DMS153 treated with DMSO at 0.1 percent for 48 hours (cell line): ENCODE results near the gene CLASP1.
"Not testable (repeated sequence)": the region's sequence is repeated elsewhere in the genome, so short reads cannot be mapped to it uniquely, and the experiment has no call there.

Source experiments
- DNase-seq: peaks from one replicate; lab custom pipeline; 2025; ENCODE audit not compliant: unreplicated experiment; lab: John Stamatoyannopoulos, UW

The CLASP1 gene

GRCh38 chr2:121377646-121378045 lies 271.6 kb downstream of the CLASP1 start:
- DNase-seq, result no peak

DNA sequence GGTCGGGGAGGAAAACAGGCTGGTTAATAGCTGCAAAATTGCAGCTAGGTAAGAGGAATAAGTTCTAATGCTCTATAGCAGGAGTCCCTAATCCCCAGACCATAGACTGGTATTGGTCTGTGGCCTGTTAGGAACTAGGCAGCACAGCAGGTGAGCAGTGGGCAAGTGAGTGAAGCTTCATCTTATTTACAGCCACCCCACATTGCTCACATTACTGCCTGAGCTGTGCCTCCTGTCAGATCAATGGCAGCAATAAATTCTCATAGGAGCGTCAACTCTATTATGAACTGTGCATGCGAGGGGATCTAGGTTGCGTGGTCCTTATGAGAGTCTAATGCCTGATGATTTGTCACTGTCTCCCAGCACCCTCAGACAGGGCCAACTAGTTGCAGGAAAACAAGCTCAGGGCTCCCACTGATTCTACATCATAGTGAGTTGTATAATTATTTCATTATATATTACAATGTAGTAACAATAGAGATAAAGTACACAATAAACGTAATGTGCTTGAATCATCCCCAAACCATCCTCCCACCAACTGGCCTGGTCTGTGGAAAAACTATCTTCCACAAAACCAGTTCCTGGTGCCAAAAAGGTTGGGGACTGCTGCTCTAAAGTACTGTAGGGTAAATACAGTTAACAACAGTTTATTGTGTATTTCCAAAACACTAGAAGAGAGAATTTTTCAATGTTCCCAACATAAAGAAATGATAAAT lies 272.6 kb downstream of the CLASP1 start:
- DNase-seq, result no peak

GRCh38 chr2:121375621-121376159 lies 273.6 kb downstream of the CLASP1 start:
- DNase-seq, result no peak

- DNase-seq, result not testable (repeated sequence)
These were observed 274.7 kb downstream of the CLASP1 start for GRCh38 chr2:121374412-121375075.

- DNase-seq, result no peak
These were observed 276.4 kb downstream of the CLASP1 start for GRCh38 chr2:121372721-121373353.

GRCh38 chr2:121372082-121372481 lies 277.2 kb downstream of the CLASP1 start:
- DNase-seq, result no peak

DNA sequence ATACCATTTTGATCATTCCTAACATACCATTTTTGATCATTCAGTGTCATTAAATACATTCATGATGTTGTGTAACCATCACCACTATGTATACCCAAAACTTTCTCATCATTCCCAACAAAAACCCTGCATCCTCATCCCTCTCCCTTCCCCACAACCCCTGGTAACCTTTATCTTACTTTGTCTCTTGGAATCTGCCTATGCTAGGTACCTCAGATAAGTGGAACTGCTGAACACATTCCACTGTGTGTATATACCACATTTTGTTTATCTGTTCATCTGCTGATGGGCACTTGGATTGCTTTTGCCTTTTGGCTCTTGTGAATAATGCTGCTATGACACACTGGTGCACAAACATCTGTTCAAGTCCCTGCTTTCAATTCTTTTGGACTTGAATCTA lies 280.4 kb downstream of the CLASP1 start:
- DNase-seq, result no peak

DNA sequence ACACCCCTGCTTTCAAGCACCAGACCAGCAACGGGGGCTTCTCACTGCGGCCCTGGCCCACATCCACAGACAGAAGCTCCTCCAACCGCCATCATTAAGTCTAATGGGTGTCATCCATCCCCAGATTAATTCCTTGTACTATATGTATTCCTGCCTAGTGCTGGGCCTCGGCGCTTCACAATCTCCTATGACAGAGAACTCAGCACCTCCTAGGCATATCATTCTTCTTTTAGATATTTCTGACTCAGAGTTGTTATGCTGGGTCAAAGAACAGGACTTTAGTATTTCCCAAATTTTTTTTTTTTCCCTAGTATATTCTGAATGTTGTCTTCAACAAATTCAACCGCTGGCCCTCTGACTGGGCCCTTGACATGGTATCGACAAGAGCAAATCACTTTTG lies 281.1 kb downstream of the CLASP1 start:
- DNase-seq, result no peak

GRCh38 chr2:121367246-121367900 lies 281.9 kb downstream of the CLASP1 start:
- DNase-seq, result no peak

GRCh38 chr2:121366040-121366439 lies 283.2 kb downstream of the CLASP1 start:
- no peak for DNase-seq

GRCh38 chr2:121365061-121365460 lies 284.2 kb downstream of the CLASP1 start:
- DNase-seq, result no peak

GRCh38 chr2:121363632-121364420 lies 285.4 kb downstream of the CLASP1 start:
- no peak for DNase-seq

- no peak for DNase-seq
These were observed 286.5 kb downstream of the CLASP1 start for GRCh38 chr2:121362774-121363173.

DNA sequence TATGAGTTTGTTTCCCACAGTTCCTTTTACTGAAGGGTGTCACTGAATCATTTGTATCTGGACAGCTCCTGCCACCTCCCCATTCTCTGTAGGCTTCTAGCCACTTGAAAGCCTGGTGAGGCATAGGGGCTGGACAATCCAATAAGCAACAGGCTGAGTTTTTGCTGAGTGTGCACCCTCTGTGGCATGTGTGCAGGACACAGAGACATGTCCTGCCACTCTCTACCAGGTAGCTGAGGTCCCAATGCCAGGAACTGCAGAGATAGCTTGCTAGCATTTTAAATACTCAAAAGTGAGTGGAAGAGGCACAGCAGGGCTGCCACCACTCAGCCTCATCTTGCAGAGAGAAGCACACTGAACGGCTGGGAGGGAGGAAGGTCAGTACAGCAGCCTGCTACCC lies 287.0 kb downstream of the CLASP1 start:
- DNase-seq, result no peak

- DNase-seq, result no peak
These were observed 288.5 kb downstream of the CLASP1 start for GRCh38 chr2:121360566-121361300.

- no peak for DNase-seq
These were observed 289.3 kb downstream of the CLASP1 start for GRCh38 chr2:121359716-121360565.

- DNase-seq, result no peak
These were observed 290.1 kb downstream of the CLASP1 start for GRCh38 chr2:121359170-121359569.

DNA sequence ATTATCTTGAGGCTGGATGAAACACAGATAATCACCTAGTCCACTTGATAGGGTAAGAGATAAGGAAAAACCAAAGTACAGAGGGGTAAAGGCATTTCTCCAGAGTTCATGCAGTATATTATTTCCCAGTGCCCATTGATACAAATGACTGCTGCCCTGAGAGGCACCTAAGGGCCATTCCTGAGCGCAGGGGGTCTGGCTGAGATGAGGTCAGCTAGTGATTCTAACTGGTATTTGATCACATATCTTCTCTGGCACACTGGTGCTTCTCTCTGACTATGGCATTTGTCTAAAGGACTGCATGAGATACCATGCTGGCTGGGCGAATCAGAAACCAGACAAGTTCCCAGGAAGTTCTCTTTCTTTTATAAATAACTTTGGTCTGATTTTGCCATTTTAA lies 291.0 kb downstream of the CLASP1 start:
- no peak for DNase-seq

- peak; percentile 47 for DNase-seq
These were observed 293.1 kb downstream of the CLASP1 start for GRCh38 chr2:121356058-121356640.
